Large intestine (tissue), 3 donors: ENCODE results near the gene DEXI. TPM values are rescaled to one million over a fixed set of nuclear protein-coding genes. Genes with fewer than 3 reads are reported as not detected.
"Not testable (repeated sequence)": the region's sequence is repeated elsewhere in the genome, so short reads cannot be mapped to it uniquely, and the experiment has no call there.

Source experiments
- DNase-seq, 2 donors: peaks; one replicate each; pipeline versions ENCODE4 v3.0.0 to v3.0.0-alpha.2; 2013
- H3K27ac ChIP-seq: one replicate; pipeline ENCODE4 v1.5.1; 2013; ENCODE audit warnings: low read length
- H3K27me3 ChIP-seq: 2 replicates; pipeline ENCODE4 v1.6.1; 2013; ENCODE audit warnings: low read length; ENCODE audit not compliant: control insufficient read depth, insufficient read depth
- H3K36me3 ChIP-seq: 2 replicates; pipeline ENCODE4 v1.6.1; 2013; ENCODE audit warnings: low read length; ENCODE audit not compliant: control insufficient read depth, insufficient read depth
- H3K4me1 ChIP-seq: one replicate; pipeline ENCODE4 v1.6.1; 2013; ENCODE audit warnings: low read length; ENCODE audit not compliant: control insufficient read depth, insufficient read depth
- H3K4me3 ChIP-seq: one replicate; pipeline ENCODE4 v1.5.1; 2013; ENCODE audit warnings: low read length
- H3K9me3 ChIP-seq: one replicate; pipeline ENCODE4 v1.6.1; 2013; ENCODE audit warnings: mild to moderate bottlenecking, low read depth, low read length, moderate library complexity; ENCODE audit not compliant: control insufficient read depth
- WGBS: methylation state at CpG from one replicate; pipeline ENCODE4 v1.1.5; 2013; ENCODE audit warnings: low lambda C conversion rate; ENCODE audit not compliant: insufficient coverage; 5-methylcytosine and 5-hydroxymethylcytosine counted together
- polyA plus RNA-seq: library from polyadenylated mRNA; unstranded; fragments of 120-200 nt; gene quantifications from one replicate; pipeline ENCODE4 v1.2.1, GENCODE V29; 2013

Gene DEXI
- polyA plus RNA-seq, 1 donor: 31.8 TPM

GRCh38 chr16:10927497-10928112 lies 14.7 kb downstream of the DEXI start:
- H3K9me3 ChIP-seq: no peaks in the 10 kb centered on the region
- H3K27ac ChIP-seq: no peak overlapping the region
- no peaks in the 10 kb centered on the region for H3K4me1 ChIP-seq
- no peak overlapping the region for H3K4me3 ChIP-seq
- no peaks in the 10 kb centered on the region for H3K27me3 ChIP-seq
- H3K36me3 ChIP-seq: peaks cover 59% of the 10 kb centered on the region
- DNase-seq: no peak
- WGBS: 100% methylated on average over 5 of the region's 11 CpGs

- H3K36me3 ChIP-seq: peaks cover 58% of the 10 kb centered on the region
- no peak overlapping the region for H3K4me3 ChIP-seq
- H3K27ac ChIP-seq: no peak overlapping the region
- H3K27me3 ChIP-seq: no peaks in the 10 kb centered on the region
- no peaks in the 10 kb centered on the region for H3K4me1 ChIP-seq
- 100% methylated on average over 1 of the region's 5 CpGs for WGBS
- DNase-seq: no peak
- H3K9me3 ChIP-seq: no peaks in the 10 kb centered on the region
Measured at GRCh38 chr16:10926867-10927266, 15.4 kb downstream of the DEXI start.

- no peak overlapping the region for H3K4me3 ChIP-seq
- no CpG with 5 or more reads among the region's 4 CpGs for WGBS
- peaks cover 58% of the 10 kb centered on the region for H3K36me3 ChIP-seq
- no peaks in the 10 kb centered on the region for H3K4me1 ChIP-seq
- no peaks in the 10 kb centered on the region for H3K9me3 ChIP-seq
- no peaks in the 10 kb centered on the region for H3K27me3 ChIP-seq
- no peak overlapping the region for H3K27ac ChIP-seq
- no peak for DNase-seq
Measured at GRCh38 chr16:10926094-10926493, 16.2 kb downstream of the DEXI start.

- H3K36me3 ChIP-seq: peaks cover 53% of the 10 kb centered on the region
- not testable (repeated sequence) for H3K4me1 ChIP-seq, H3K4me3 ChIP-seq, H3K27me3 ChIP-seq, DNase-seq, H3K27ac ChIP-seq, H3K9me3 ChIP-seq
- no CpG with 5 or more reads among the region's 3 CpGs for WGBS
Measured at GRCh38 chr16:10925285-10925684, 17.0 kb downstream of the DEXI start.

- Histone ChIP-seq H3K27me3 (no peaks in the 10 kb centered on the region), H3K9me3 (no peaks in the 10 kb centered on the region), H3K4me1 (no peaks in the 10 kb centered on the region), H3K36me3 (peaks cover 45% of the 10 kb centered on the region), H3K4me3 (no peak overlapping the region), H3K27ac (no peak overlapping the region)
- WGBS: no CpG with 5 or more reads among the region's 14 CpGs
- DNase-seq: peak in 1 of 2 donors; percentile 38
Measured at GRCh38 chr16:10923650-10924214, 18.5 kb downstream of the DEXI start.

- no peak overlapping the region for H3K27ac ChIP-seq
- no CpG with 5 or more reads among the region's 10 CpGs for WGBS
- H3K9me3 ChIP-seq: no peaks in the 10 kb centered on the region
- peaks cover 40% of the 10 kb centered on the region for H3K36me3 ChIP-seq
- H3K4me1 ChIP-seq: no peaks in the 10 kb centered on the region
- H3K4me3 ChIP-seq: no peak overlapping the region
- DNase-seq: no peak
- H3K27me3 ChIP-seq: no peaks in the 10 kb centered on the region
Measured at GRCh38 chr16:10923146-10923649, 19.1 kb downstream of the DEXI start.

- Histone ChIP-seq H3K4me3 (no peak overlapping the region), H3K27ac (no peak overlapping the region), H3K27me3 (no peaks in the 10 kb centered on the region), H3K36me3 (peaks cover 33% of the 10 kb centered on the region), H3K9me3 (no peaks in the 10 kb centered on the region), H3K4me1 (no peaks in the 10 kb centered on the region)
- no CpG with 5 or more reads among the region's 14 CpGs for WGBS
- no peak for DNase-seq
Measured at GRCh38 chr16:10922328-10923145, 19.7 kb downstream of the DEXI start.

GRCh38 chr16:10921536-10922327 lies 20.5 kb downstream of the DEXI start:
- WGBS: no CpG with 5 or more reads among the region's 10 CpGs
- peaks cover 25% of the 10 kb centered on the region for H3K36me3 ChIP-seq

GRCh38 chr16:10920726-10921427 lies 21.4 kb downstream of the DEXI start:
- no peaks in the 10 kb centered on the region for H3K27me3 ChIP-seq
- H3K4me3 ChIP-seq: no peak overlapping the region
- no peaks in the 10 kb centered on the region for H3K9me3 ChIP-seq
- 90% methylated on average over 4 of the region's 15 CpGs for WGBS
- peaks cover 8% of the 10 kb centered on the region for H3K4me1 ChIP-seq
- no peak for DNase-seq
- H3K27ac ChIP-seq: no peak overlapping the region
- H3K36me3 ChIP-seq: peaks cover 19% of the 10 kb centered on the region

More at GRCh38 chr16:10921536-10922327, 20.5 kb downstream of the DEXI start:
- Histone ChIP-seq H3K4me3 (no peak overlapping the region), H3K27ac (no peak overlapping the region), H3K9me3 (no peaks in the 10 kb centered on the region), H3K27me3 (no peaks in the 10 kb centered on the region), H3K4me1 (no peaks in the 10 kb centered on the region)
- DNase-seq: no peak
